Panc1 (cell line): ENCODE data around the gene ZG16. TPM values are rescaled to one million over a fixed set of nuclear protein-coding genes. Genes with fewer than 3 reads are reported as not detected.
A peak's percentile ranks its signal among the peaks of the same experiment; 100 is the strongest.

ENCODE experiments used
- ATAC-seq: fragments of 200-7000 bp; cut with Tn5 transposase; 2 replicates; pipeline ENCODE4 v1.9.1; 2020; ENCODE audit warnings: mild to moderate bottlenecking, moderate library complexity
- BruUV-seq: library from RNA; stranded (reverse); fragments of 400-500 nt; replicated peaks from 2 replicates; lab custom pipeline; 2021; lab: Mats Ljungman, UMichigan
- CTCF ChIA-PET: fragments of 300-600 bp; sonication (Branson Sonifier 250); formaldehyde crosslinking; loops from one replicate; lab custom pipeline; 2022; ENCODE audit warnings: antibody characterized with exemption; lab: Charles Lee
- POLR2A ChIA-PET: fragments of 300-600 bp; sonication (Branson Sonifier 250); formaldehyde crosslinking; loops from one replicate; lab custom pipeline; 2022; ENCODE audit warnings: antibody characterized with exemption; lab: Charles Lee
- DNase-seq: peaks from one replicate; pipeline ENCODE4 v3.0.0-alpha.2; 2010; ENCODE audit warnings: low read depth, low spot score
- H3K27ac ChIP-seq: 2 replicates; pipeline ENCODE4 v1.5.1; 2011; ENCODE audit warnings: mild to moderate bottlenecking, low read length, inconsistent platforms
- H3K27me3 ChIP-seq: fragments of 200-500 bp; sonication (Bioruptor generic); 2 replicates; pipeline ENCODE4 v1.6.0; 2014; ENCODE audit warnings: low read length, inconsistent platforms; ENCODE audit not compliant: control insufficient read depth, insufficient read depth
- H3K36me3 ChIP-seq: fragments of 200-500 bp; sonication (Bioruptor generic); 2 replicates; pipeline ENCODE4 v1.5.1; 2014; ENCODE audit warnings: inconsistent platforms, mild to moderate bottlenecking, low read length, moderate library complexity; ENCODE audit not compliant: control insufficient read depth, insufficient read depth
- H3K4me1 ChIP-seq: 2 replicates; pipeline ENCODE4 v1.5.1; 2011; ENCODE audit warnings: inconsistent platforms, mild to moderate bottlenecking, low read length, moderate library complexity; ENCODE audit not compliant: control insufficient read depth, insufficient read depth
- H3K4me3 ChIP-seq, 2 experiments: 2 replicates each; pipeline ENCODE4 v1.5.1; 2011 to 2012; ENCODE audit warnings: low read depth in 2 of 2, low read length in 2 of 2, mild to moderate bottlenecking in 2 of 2, inconsistent platforms in 1 of 2, moderate library complexity in 1 of 2
- H3K9me3 ChIP-seq: fragments of 200-500 bp; sonication (Bioruptor generic); 2 replicates; pipeline ENCODE4 v1.5.1; 2014; ENCODE audit warnings: low read depth, mild to moderate bottlenecking, inconsistent platforms, low read length, moderate library complexity; ENCODE audit not compliant: control insufficient read depth, insufficient read depth
- CTCF ChIP-seq: fragments of 450-650 bp; IDR thresholded peaks from 2 replicates; pipeline ENCODE4 v1.5.1; 2017; ENCODE audit warnings: mild to moderate bottlenecking
- POLR2AphosphoS5 ChIP-seq: IDR thresholded peaks from 2 replicates; pipeline ENCODE4 v1.6.1; 2012; ENCODE audit warnings: mild to moderate bottlenecking, low read depth, low read length, moderate library complexity
- REST ChIP-seq, 2 experiments: IDR thresholded peaks; 2 replicates each; pipeline ENCODE4 v1.6.1; 2011 to 2012; ENCODE audit warnings: low read depth in 2 of 2, control low read depth in 1 of 2, low read length in 1 of 2, mild to moderate bottlenecking in 1 of 2, moderate library complexity in 1 of 2; ENCODE audit not compliant: insufficient read depth in 1 of 2
- SIN3A ChIP-seq: IDR thresholded peaks from 2 replicates; pipeline ENCODE4 v1.6.1; 2012; ENCODE audit warnings: low read depth, mild to moderate bottlenecking, low read length, moderate library complexity, borderline replicate concordance; ENCODE audit not compliant: insufficient read depth
- TCF7L2 ChIP-seq: IDR thresholded peaks from 2 replicates; pipeline ENCODE4 v1.6.1; 2011; ENCODE audit warnings: mild to moderate bottlenecking, low read depth, low read length, inconsistent platforms
- in situ Hi-C: cut with HindIII; loops from 2 replicates; pipeline ENCODE4 v1.10.0; 2016; ENCODE audit warnings: low sequenced_read_pairs, low pct_unique_long_range_greater_than_20kb
- intact Hi-C: fragments of 100-400 bp; cut with micrococcal nuclease; formaldehyde crosslinking; loops from one replicate; pipeline ENCODE4 v1.10.0; 2022; ENCODE audit not compliant: unreplicated experiment
- total RNA-seq: library from RNA; stranded (reverse); gene quantifications from one replicate; pipeline ENCODE4 v1.2.1, GENCODE V29; 2021; ENCODE audit not compliant: unreplicated experiment

ZG16 gene
- total RNA-seq, 1 experiment from 2014 or later, result not detected

- Histone ChIP-seq H3K4me1 (no peaks in the 10 kb centered on the region), H3K27ac (no peak overlapping the region), H3K9me3 (no peaks in the 10 kb centered on the region), H3K4me3 (no peak overlapping the region), H3K36me3 (no peaks in the 10 kb centered on the region), H3K27me3 (no peaks in the 10 kb centered on the region)
- peak; percentile 60; the same call in 1 of the 2 replicates for ATAC-seq
- CTCF ChIA-PET, result no interaction called here
- POLR2A ChIA-PET, result no interaction called here
- DNase-seq, result no peak
- no peak for TF ChIP-seq SIN3A
- TF ChIP-seq REST (IDR thresholded peaks at IDR 0.05; ENCODE audit: insufficient read depth in 1 of 2, low read depth in 2 of 2, low read length in 1 of 2), result no peak
- TF ChIP-seq TCF7L2, result no peak
- no peak for TF ChIP-seq CTCF
- TF ChIP-seq POLR2AphosphoS5, result no peak
- in situ Hi-C loops (no loop called here), intact Hi-C loops (no loop called here)
- BruUV-seq, result no TSS peak
These were observed 12.7 kb upstream of the ZG16 start for GRCh38 chr16:29765167-29766032.

GRCh38 chr16:29766571-29766970, 11.5 kb upstream of the ZG16 start:
- intact Hi-C loops, result no loop called here
- Histone ChIP-seq H3K27ac (no peak overlapping the region), H3K9me3 (no peaks in the 10 kb centered on the region), H3K4me3 (no peak overlapping the region), H3K4me1 (no peaks in the 10 kb centered on the region), H3K27me3 (no peaks in the 10 kb centered on the region), H3K36me3 (no peaks in the 10 kb centered on the region)
- in situ Hi-C loops, result no loop called here
- no peak for ATAC-seq
- no peak for DNase-seq
- ChIA-PET CTCF (no interaction called here), POLR2A (no interaction called here)
- no peak for TF ChIP-seq SIN3A
- TF ChIP-seq POLR2AphosphoS5, result no peak
- TF ChIP-seq REST (IDR thresholded peaks at IDR 0.05; ENCODE audit: insufficient read depth in 1 of 2, low read depth in 2 of 2, low read length in 1 of 2), result no peak
- BruUV-seq, result no TSS peak
